GM12875 (cell line): ENCODE data around the gene B4GALT3.

Experiments
- H3K4me3 ChIP-seq: one replicate; pipeline ENCODE4 v1.5.1; 2011; ENCODE audit warnings: low read depth, low read length, control low read depth
- CTCF ChIP-seq: IDR thresholded peaks from 2 replicates; pipeline ENCODE4 v1.5.1; 2011; ENCODE audit warnings: low read depth, mild to moderate bottlenecking, control low read depth, inconsistent platforms, low read length, moderate library complexity, borderline replicate concordance; ENCODE audit not compliant: insufficient read depth

B4GALT3 gene

DNA sequence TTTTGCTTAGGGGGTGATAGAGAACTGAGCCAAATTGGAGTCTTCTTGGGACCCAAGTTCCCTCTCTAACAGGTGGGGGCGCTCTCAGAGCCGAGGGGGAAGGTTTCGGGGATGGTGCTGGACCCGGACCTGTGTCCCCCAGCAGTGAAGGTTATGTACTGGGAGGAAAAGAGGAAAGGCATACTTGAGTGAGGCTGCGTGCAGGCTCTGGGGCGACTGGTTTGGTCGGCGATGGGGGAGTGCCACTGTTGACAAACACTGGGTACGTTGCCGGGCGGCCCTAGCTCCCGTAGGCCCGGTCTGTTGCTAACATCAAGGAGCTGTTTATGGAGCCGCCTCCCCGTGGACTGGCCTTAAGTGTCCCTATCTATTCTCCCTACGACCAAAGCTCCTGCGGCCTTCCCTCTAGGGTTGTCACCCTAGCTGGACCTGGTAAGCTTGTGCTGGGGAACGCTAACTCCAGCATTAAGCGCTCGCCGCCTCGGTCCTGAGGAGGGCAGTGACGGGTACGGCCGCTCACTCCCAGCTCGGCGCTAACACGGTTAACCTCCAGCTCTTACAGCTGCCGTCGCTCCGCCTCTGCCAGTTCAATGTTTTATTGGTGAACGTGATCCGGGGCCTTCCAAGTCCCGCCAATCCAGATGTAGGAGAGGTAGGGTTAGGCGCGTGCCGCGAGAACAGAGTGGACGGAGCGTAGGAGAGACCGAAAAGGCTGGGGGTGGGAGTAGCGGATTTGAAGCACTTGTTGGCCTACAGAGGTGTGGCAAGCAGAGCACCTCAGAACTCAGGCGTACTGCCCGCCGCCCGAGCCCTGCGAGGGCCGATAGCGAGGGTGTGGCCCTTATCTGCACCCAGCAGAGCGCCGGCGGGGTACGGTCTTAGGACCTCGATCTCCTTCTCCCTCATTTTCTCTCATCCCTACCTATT is 11.3 kb downstream of the B4GALT3 start, which contains the start of gene PPOX:
PPOX (plus strand) TSS at position 685 of the 927 bp plus-strand sequence. CDS start 422 bp downstream, outside the sequence.
- peak within 1 kb of the TSS; percentile 82 for H3K4me3 ChIP-seq
- TF ChIP-seq CTCF: peak; percentile 59

DNA sequence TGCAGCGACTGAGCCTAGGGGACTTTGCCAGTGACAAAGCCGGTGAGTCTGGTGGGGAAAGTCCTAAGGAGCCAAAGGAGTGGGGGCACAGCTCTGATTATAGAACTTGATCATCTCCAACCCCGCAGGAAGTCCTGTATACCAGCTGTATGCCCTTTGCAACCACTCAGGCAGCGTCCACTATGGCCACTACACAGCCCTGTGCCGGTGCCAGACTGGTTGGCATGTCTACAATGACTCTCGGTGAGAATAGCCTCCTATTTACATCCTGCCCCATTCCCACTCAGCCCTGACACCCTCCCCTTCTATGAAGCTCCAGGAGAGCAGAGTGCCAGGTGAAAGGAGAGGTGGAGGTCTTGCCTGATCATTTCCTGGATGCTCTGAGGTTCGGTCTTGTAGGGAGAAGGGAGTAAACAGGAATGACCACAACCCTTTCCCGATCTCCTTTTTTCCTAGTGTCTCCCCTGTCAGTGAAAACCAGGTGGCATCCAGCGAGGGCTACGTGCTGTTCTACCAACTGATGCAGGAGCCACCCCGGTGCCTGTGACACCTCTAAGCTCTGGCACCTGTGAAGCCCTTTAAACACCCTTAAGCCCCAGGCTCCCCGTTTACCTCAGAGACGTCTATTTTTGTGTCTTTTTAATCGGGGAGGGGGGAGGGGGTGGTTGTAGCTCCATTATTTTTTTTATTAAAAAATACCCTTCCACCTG is 12.3 kb downstream of the B4GALT3 start:
- peak overlapping the region; percentile 82 for H3K4me3 ChIP-seq

DNA sequence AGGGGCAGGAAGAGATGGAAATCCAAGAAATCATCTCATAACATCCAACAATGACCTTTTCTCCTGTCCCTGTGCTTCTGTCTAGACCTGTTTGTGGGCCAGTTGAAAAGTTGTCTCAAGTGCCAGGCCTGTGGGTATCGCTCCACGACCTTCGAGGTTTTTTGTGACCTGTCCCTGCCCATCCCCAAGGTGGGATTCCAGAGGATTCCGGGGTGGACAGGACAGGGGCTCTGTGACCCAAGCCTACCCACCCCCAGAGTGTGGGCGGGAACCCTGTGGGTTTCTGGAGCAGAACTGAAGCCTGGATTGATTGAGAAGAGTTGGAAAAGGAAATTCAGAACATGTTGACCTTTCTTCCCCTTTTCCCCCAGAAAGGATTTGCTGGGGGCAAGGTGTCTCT is 13.5 kb downstream of the B4GALT3 start:
- no peak for TF ChIP-seq CTCF
- H3K4me3 ChIP-seq: no peak overlapping the region

More for the DNA sequence above, 12.3 kb downstream of the B4GALT3 start:
- TF ChIP-seq CTCF: no peak

DNA sequence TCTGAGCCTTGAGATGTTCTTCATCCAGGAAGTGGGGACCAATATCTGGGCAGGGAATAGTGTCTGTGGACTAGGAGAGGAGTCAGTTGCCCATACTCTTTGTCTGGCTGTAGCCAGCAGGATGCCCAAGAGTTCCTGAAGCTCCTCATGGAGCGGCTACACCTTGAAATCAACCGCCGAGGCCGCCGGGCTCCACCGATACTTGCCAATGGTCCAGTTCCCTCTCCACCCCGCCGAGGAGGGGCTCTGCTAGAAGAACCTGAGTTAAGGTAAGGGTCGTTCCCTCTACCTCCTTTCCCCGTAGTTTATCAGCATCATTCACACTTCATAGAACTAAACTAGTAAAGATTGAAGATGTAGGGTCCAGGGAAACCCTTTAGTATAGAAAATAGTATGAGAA is 14.5 kb downstream of the B4GALT3 start:
- TF ChIP-seq CTCF: no peak
- no peak overlapping the region for H3K4me3 ChIP-seq

GRCh38 chr1:161162052-161162451 is 15.3 kb downstream of the B4GALT3 start:
- TF ChIP-seq CTCF: no peak
- H3K4me3 ChIP-seq: no peak overlapping the region

DNA sequence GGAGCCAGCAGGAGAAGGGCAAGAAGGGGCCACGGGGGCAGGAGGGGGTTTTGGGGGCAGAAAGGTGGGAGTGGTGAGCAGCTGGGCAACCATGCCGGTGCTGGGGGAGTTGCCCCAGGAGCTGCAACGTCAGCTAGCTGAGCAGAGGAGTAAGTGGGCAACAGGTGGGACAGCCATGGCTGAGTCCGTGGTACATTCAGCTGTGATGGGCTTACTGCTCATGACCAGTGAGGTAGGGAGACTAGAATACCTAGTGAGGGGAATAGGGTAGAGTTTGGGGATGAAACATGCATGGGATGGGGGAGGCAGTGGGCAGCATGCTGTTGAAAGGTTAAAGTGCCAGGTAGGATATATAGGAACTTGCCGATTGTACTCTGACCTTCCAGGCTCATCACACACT is 15.7 kb downstream of the B4GALT3 start:
- TF ChIP-seq CTCF: no peak
- no peak overlapping the region for H3K4me3 ChIP-seq

GRCh38 chr1:161160671-161161145 is 16.6 kb downstream of the B4GALT3 start:
- H3K4me3 ChIP-seq: no peak overlapping the region
- TF ChIP-seq CTCF: no peak
